Adrenal gland (tissue), 12 donors: ENCODE results near the gene C12orf76. TPM values are rescaled to one million over a fixed set of nuclear protein-coding genes. Genes with fewer than 3 reads are reported as not detected.
A peak's percentile ranks its signal among the peaks of the same experiment; 100 is the strongest.

Experiments
- DNase-seq, 7 donors: peaks; one replicate each; pipeline ENCODE4 v3.0.0-alpha.2; 2019 to 2020
- H3K27ac ChIP-seq, 5 donors: fragments of 200-600 bp; sonication (generic) in 4 of 5; 1 replicate in 3 of 5; 2 replicates in 2 of 5; pipeline versions ENCODE4 v1.5.1 to v1.8.0; 2016 to 2020; ENCODE audit warnings: mild to moderate bottlenecking in 1 of 5
- H3K27me3 ChIP-seq: fragments of 200-600 bp; 2 replicates; pipeline ENCODE4 v1.8.0; 2021
- H3K36me3 ChIP-seq, 2 donors: fragments of 200-600 bp; replicated peaks in 1 of 2; 1 replicate in 1 of 2; 2 replicates in 1 of 2; pipeline versions ENCODE4 v1.5.1 to v1.8.0; 2018 to 2022
- H3K4me1 ChIP-seq, 2 donors: fragments of 200-600 bp; replicated peaks in 1 of 2; 1 replicate in 1 of 2; 2 replicates in 1 of 2; pipeline versions ENCODE4 v1.5.1 to v1.8.0; 2018 to 2021
- H3K4me3 ChIP-seq, 4 donors: fragments of 200-600 bp; sonication (generic) in 3 of 4; one replicate each; pipeline ENCODE4 v1.5.1; 2016 to 2018
- H3K9me3 ChIP-seq, 3 donors: fragments of 200-600 bp; sonication (generic) in 1 of 3; replicated peaks in 1 of 3; 1 replicate in 2 of 3; 2 replicates in 1 of 3; pipeline versions ENCODE4 v1.5.1 to v1.8.0; 2016 to 2021
- CTCF ChIP-seq, 6 experiments: fragments of 450-650 bp in 4 of 6; fragments of 200-600 bp in 2 of 6; sonication (generic) in 1 of 6; IDR thresholded peaks; 1 replicate in 5 of 6; 2 replicates in 1 of 6; pipeline versions ENCODE4 v1.5.1 to v1.8.0; 2016 to 2021; ENCODE audit warnings: antibody characterized with exemption in 6 of 6, mild to moderate bottlenecking in 2 of 6, moderate library complexity in 1 of 6
- POLR2A ChIP-seq, 2 donors: fragments of 450-650 bp; IDR thresholded peaks; one replicate each; pipeline ENCODE4 v1.6.1; 2017; ENCODE audit warnings: antibody characterized with exemption in 2 of 2, mild to moderate bottlenecking in 2 of 2, moderate library complexity in 1 of 2
- WGBS, 4 donors: extraction: QIAGEN DNeasy Blood & Tissue Kit in 2 of 4; methylation state at CpG; one replicate each; pipeline versions ENCODE4 v1.1.5 to v1.1.7; 2013 to 2017; 5-methylcytosine and 5-hydroxymethylcytosine counted together
- intact Hi-C, 2 donors: fragments of 100-400 bp; cut with DNase I; formaldehyde crosslinking; loops; one replicate each; pipeline versions ENCODE4 v1.14.1 to v1.15.0; 2022 to 2023
- polyA plus RNA-seq, 3 donors: library from polyadenylated mRNA; stranded (reverse); fragments of 200-250 nt in 2 of 3; fragments of 350-450 nt in 1 of 3; fragmentation: Illumina TruSeq in 1 of 3; extraction: RNeasy Lipid Tissue Mini Kit (QIAGEN cat#74804) in 1 of 3; gene quantifications; one replicate each; pipeline ENCODE4 v1.2.3, GENCODE V29; 2013 to 2014
- total RNA-seq, 9 donors: library from RNA; depleted of rRNA in 4 of 9; stranded (reverse); fragments of >200 nt in 4 of 9; fragments of 120-200 nt in 1 of 9; fragmentation: NEBNext Ultra II Directional in 1 of 9; extraction: Animal tissue kit (Norgen Biotek cat#: 25700) in 1 of 9; gene quantifications; one replicate each; pipeline versions ENCODE4 v1.1.0 to v1.2.4, GENCODE V29; 2013 to 2023
- donor health status: healthy with polysubstance abuse.
- donor health status: Bipolar disorder and iron deficiency.
- donor health status: DM: yes; HTN: yes; CAD: no.
- donor health status: DM: no; HTN: no; CAD: no.
- donor health status: DM: no; HTN: no; CAD: no.
- donor health status: DM: yes; HTN: yes; CAD: no.

The C12orf76 gene
- total and polyA plus RNA-seq, 12 donors = 7.1 to 35.1 (median 14.4) TPM

- Histone ChIP-seq H3K4me1 (peaks cover 0 to 5% of the 10 kb centered on the region in 2 donors), H3K27me3 (no peaks in the 10 kb centered on the region), H3K4me3 (no peak overlapping the region), H3K36me3 (no peaks in the 10 kb centered on the region), H3K27ac (no peak overlapping the region), H3K9me3 (no peaks in the 10 kb centered on the region)
- WGBS, 4 donors = 79 to 89% (median 81%) methylated on average over 7 of the region's 7 CpGs
- DNase-seq = no peak
- TF ChIP-seq CTCF (IDR thresholded peaks at IDR 0.05) = no peak
- TF ChIP-seq POLR2A (IDR thresholded peaks at IDR 0.05) = no peak
- intact Hi-C loops = no loop called here
These were observed 32.1 kb upstream of the C12orf76 start for GRCh38 chr12:110080410-110080809.

- TF ChIP-seq CTCF (IDR thresholded peaks at IDR 0.05) (no peak), POLR2A (IDR thresholded peaks at IDR 0.05) (no peak)
- H3K27me3 ChIP-seq = no peaks in the 10 kb centered on the region
- peak in 6 of 7 donors; percentile 31 to 78 (median 58) for DNase-seq
- intact Hi-C loops = no loop called here
- peak overlapping the region in 1 of 4 donors; percentile 1 for H3K4me3 ChIP-seq
- H3K4me1 ChIP-seq = peaks cover 0 to 5% of the 10 kb centered on the region in 2 donors
- 70 to 76% (median 73%) methylated on average over 21 to 24 of the region's 24 CpGs for WGBS, 4 donors
- no peaks in the 10 kb centered on the region for H3K9me3 ChIP-seq
- no peaks in the 10 kb centered on the region for H3K36me3 ChIP-seq
- peak overlapping the region in 2 of 5 donors; percentile 8 to 13 for H3K27ac ChIP-seq
These were observed 31.4 kb upstream of the C12orf76 start for GRCh38 chr12:110079477-110080400.

- intact Hi-C loops = no loop called here
- Histone ChIP-seq H3K9me3 (no peaks in the 10 kb centered on the region), H3K36me3 (no peaks in the 10 kb centered on the region), H3K27me3 (no peaks in the 10 kb centered on the region), H3K27ac (no peak overlapping the region), H3K4me3 (no peak overlapping the region), H3K4me1 (peaks cover 0 to 5% of the 10 kb centered on the region in 2 donors)
- TF ChIP-seq POLR2A (IDR thresholded peaks at IDR 0.05) (no peak), CTCF (IDR thresholded peaks at IDR 0.05) (no peak)
- no peak for DNase-seq
- WGBS, 4 donors = 63 to 84% (median 67%) methylated on average over 4 of the region's 4 CpGs
These were observed 29.5 kb upstream of the C12orf76 start for GRCh38 chr12:110077800-110078199.

GRCh38 chr12:110075880-110076279, 27.6 kb upstream of the C12orf76 start:
- no peak overlapping the region for H3K4me3 ChIP-seq
- H3K4me1 ChIP-seq = peaks cover 0 to 5% of the 10 kb centered on the region in 2 donors
- no peak overlapping the region for H3K27ac ChIP-seq
- DNase-seq = no peak
- H3K27me3 ChIP-seq = no peaks in the 10 kb centered on the region
- intact Hi-C loops = no loop called here
- 95 to 100% (median 99%) methylated on average over 1 of the region's 1 CpG for WGBS, 4 donors
- TF ChIP-seq POLR2A (IDR thresholded peaks at IDR 0.05) (no peak), CTCF (IDR thresholded peaks at IDR 0.05) (no peak)
- no peaks in the 10 kb centered on the region for H3K9me3 ChIP-seq
- H3K36me3 ChIP-seq = no peaks in the 10 kb centered on the region
